ENCODE results near the gene SH2B2. TPM values are rescaled to one million over a fixed set of nuclear protein-coding genes. Genes with fewer than 3 reads are reported as not detected.

The SH2B2 gene
- total RNA-seq, 3 donors from 2014 or later (not counting 1 experiment from before 2014, with no cell fraction given) = 1.6 to 2.9 (median 2.0) TPM

- 92% methylated on average over 23 of the region's 25 CpGs for WGBS (ENCODE audit: insufficient coverage)
- TF ChIP-seq CTCF (IDR thresholded peaks at IDR 0.05) = no peak
Measured at GRCh38 chr7:102258073-102258748, 28.5 kb upstream of the SH2B2 start.

GRCh38 chr7:102258749-102259107 lies 27.9 kb upstream of the SH2B2 start:
- Mint-ChIP-seq H3K4me3 (no peak overlapping the region), H3K9me3 (no peaks in the 10 kb centered on the region), H3K4me1 (peaks cover 0 to 5% of the 10 kb centered on the region in 2 donors), H3K27me3 (ENCODE audit: low read depth in 2 of 2) (no peaks in the 10 kb centered on the region), H3K27ac (no peak overlapping the region), H3K36me3 (no peaks in the 10 kb centered on the region)
- Histone ChIP-seq H3K36me3 (ENCODE audit: control insufficient read depth, insufficient read depth, low read length) (no peaks in the 10 kb centered on the region), H3K9me3 (ENCODE audit: control insufficient read depth, insufficient read depth, low read length) (no peaks in the 10 kb centered on the region), H3K4me1 (ENCODE audit: control insufficient read depth, insufficient read depth, low read length) (no peaks in the 10 kb centered on the region), H3K27me3 (ENCODE audit: control insufficient read depth, insufficient read depth, low read length) (no peaks in the 10 kb centered on the region), H3K4me3 (ENCODE audit: low read length) (no peak overlapping the region), H3K27ac (ENCODE audit: low read length) (no peak overlapping the region)
- ATAC-seq = no peak
- WGBS (ENCODE audit: insufficient coverage) = 85% methylated on average over 10 of the region's 12 CpGs
- no peak for TF ChIP-seq CTCF (IDR thresholded peaks at IDR 0.05)
- intact Hi-C loops (cut with micrococcal nuclease) = no loop called here
- no peak for DNase-seq

More at GRCh38 chr7:102258073-102258748, 28.5 kb upstream of the SH2B2 start:
- no peaks in the 10 kb centered on the region for H3K36me3 ChIP-seq (ENCODE audit: control insufficient read depth, insufficient read depth, low read length)
- no peak overlapping the region for H3K4me3 ChIP-seq (ENCODE audit: low read length)
- no peak for DNase-seq
- no peak overlapping the region for H3K27ac Mint-ChIP-seq
- peaks cover 0 to 5% of the 10 kb centered on the region in 2 donors for H3K4me1 Mint-ChIP-seq
- no peak overlapping the region for H3K4me3 Mint-ChIP-seq
- intact Hi-C loops (cut with micrococcal nuclease) = no loop called here
- no peaks in the 10 kb centered on the region for H3K27me3 Mint-ChIP-seq (ENCODE audit: low read depth in 2 of 2)
- H3K27ac ChIP-seq (ENCODE audit: low read length) = no peak overlapping the region
- no peak for ATAC-seq
- no peaks in the 10 kb centered on the region for H3K9me3 Mint-ChIP-seq
- H3K27me3 ChIP-seq (ENCODE audit: control insufficient read depth, insufficient read depth, low read length) = no peaks in the 10 kb centered on the region
- H3K9me3 ChIP-seq (ENCODE audit: control insufficient read depth, insufficient read depth, low read length) = no peaks in the 10 kb centered on the region
- no peaks in the 10 kb centered on the region for H3K36me3 Mint-ChIP-seq
- H3K4me1 ChIP-seq (ENCODE audit: control insufficient read depth, insufficient read depth, low read length) = no peaks in the 10 kb centered on the region

DNA sequence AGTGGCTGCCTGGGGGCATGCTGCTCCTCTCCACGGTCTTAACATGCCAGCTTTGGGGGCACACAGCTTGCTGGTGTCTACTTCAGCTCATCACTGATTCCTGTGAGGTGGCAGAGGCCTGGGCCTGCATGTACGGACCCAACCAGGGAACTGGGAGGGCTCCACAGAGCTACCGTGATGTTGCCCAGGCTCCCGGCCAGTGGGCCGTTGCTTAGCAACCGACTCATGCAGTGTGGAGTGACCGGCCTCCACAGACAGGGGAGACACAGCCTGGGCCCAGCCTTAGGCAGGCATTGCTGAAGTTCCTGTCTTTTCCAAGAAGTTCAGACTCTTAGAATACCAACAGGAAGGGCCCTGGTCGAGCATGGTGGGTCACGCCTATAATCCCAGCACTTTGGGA lies 25.8 kb upstream of the SH2B2 start:
- 90% methylated on average over 8 of the region's 9 CpGs for whole genome bisulfite sequencing (ENCODE audit: insufficient coverage)
- H3K4me1 ChIP-seq (ENCODE audit: control insufficient read depth, insufficient read depth, low read length) = no peaks in the 10 kb centered on the region
- intact Hi-C loops (cut with micrococcal nuclease) = no loop called here
- no peak for TF ChIP-seq CTCF (IDR thresholded peaks at IDR 0.05)
- DNase-seq (no peak), ATAC-seq (no peak)
- no peak overlapping the region for H3K27ac ChIP-seq (ENCODE audit: low read length)
- H3K9me3 Mint-ChIP-seq = no peaks in the 10 kb centered on the region
- H3K27me3 Mint-ChIP-seq (ENCODE audit: low read depth in 2 of 2) = no peaks in the 10 kb centered on the region
- no peaks in the 10 kb centered on the region for H3K36me3 ChIP-seq (ENCODE audit: control insufficient read depth, insufficient read depth, low read length)
- H3K9me3 ChIP-seq (ENCODE audit: control insufficient read depth, insufficient read depth, low read length) = no peaks in the 10 kb centered on the region
- no peak overlapping the region for H3K27ac Mint-ChIP-seq
- no peaks in the 10 kb centered on the region for H3K36me3 Mint-ChIP-seq
- H3K4me3 ChIP-seq (ENCODE audit: low read length) = no peak overlapping the region
- no peak overlapping the region for H3K4me3 Mint-ChIP-seq
- H3K4me1 Mint-ChIP-seq = no peaks in the 10 kb centered on the region
- no peaks in the 10 kb centered on the region for H3K27me3 ChIP-seq (ENCODE audit: control insufficient read depth, insufficient read depth, low read length)

GRCh38 chr7:102261451-102261850 lies 25.2 kb upstream of the SH2B2 start:
- no peak for ATAC-seq
- no peaks in the 10 kb centered on the region for H3K36me3 ChIP-seq (ENCODE audit: control insufficient read depth, insufficient read depth, low read length)
- no peak overlapping the region for H3K4me3 ChIP-seq (ENCODE audit: low read length)
- no peak for TF ChIP-seq CTCF (IDR thresholded peaks at IDR 0.05)
- no peak for DNase-seq
- H3K27ac ChIP-seq (ENCODE audit: low read length) = no peak overlapping the region
- no peaks in the 10 kb centered on the region for H3K4me1 Mint-ChIP-seq
- no peak overlapping the region for H3K4me3 Mint-ChIP-seq
- H3K27me3 ChIP-seq (ENCODE audit: control insufficient read depth, insufficient read depth, low read length) = no peaks in the 10 kb centered on the region
- intact Hi-C loops (cut with micrococcal nuclease) = no loop called here
- H3K4me1 ChIP-seq (ENCODE audit: control insufficient read depth, insufficient read depth, low read length) = no peaks in the 10 kb centered on the region
- no peaks in the 10 kb centered on the region for H3K27me3 Mint-ChIP-seq (ENCODE audit: low read depth in 2 of 2)
- no peaks in the 10 kb centered on the region for H3K9me3 Mint-ChIP-seq
- H3K36me3 Mint-ChIP-seq = no peaks in the 10 kb centered on the region
- no peaks in the 10 kb centered on the region for H3K9me3 ChIP-seq (ENCODE audit: control insufficient read depth, insufficient read depth, low read length)
- 87% methylated on average over 8 of the region's 9 CpGs for WGBS (ENCODE audit: insufficient coverage)
- H3K27ac Mint-ChIP-seq = no peak overlapping the region
